Neural cell (in vitro differentiated cells): ENCODE results near the gene ACTRT2. TPM values are rescaled to one million over a fixed set of nuclear protein-coding genes. Genes with fewer than 3 reads are reported as not detected.

ENCODE experiments used
- H2AFZ ChIP-seq: fragments of 200-600, 300-800 bp; sonication (generic), shearing (Covaris generic); 2 replicates; pipeline ENCODE4 v1.6.0; 2014; ENCODE audit warnings: low read depth, mild to moderate bottlenecking, antibody characterized with exemption, low read length, moderate library complexity
- H3F3A ChIP-seq: fragments of 200-600 bp; shearing (Covaris generic); 2 replicates; pipeline ENCODE4 v1.6.1; 2016; ENCODE audit warnings: mild to moderate bottlenecking, moderate library complexity, mixed read lengths, antibody characterized with exemption, low read length; ENCODE audit not compliant: insufficient read depth, poor library complexity, severe bottlenecking
- H3K27ac ChIP-seq: fragments of 200-600, 300-800 bp; sonication (generic), shearing (Covaris generic); 2 replicates; pipeline ENCODE4 v1.5.1; 2014; ENCODE audit warnings: mild to moderate bottlenecking, low read length, moderate library complexity
- H3K27me3 ChIP-seq: fragments of 300-800, 200-600 bp; sonication (generic), shearing (Covaris generic); 2 replicates; pipeline ENCODE4 v1.6.0; 2014; ENCODE audit warnings: mild to moderate bottlenecking, low read depth, low read length, moderate library complexity; ENCODE audit not compliant: insufficient read depth
- H3K36me3 ChIP-seq: fragments of 300-800, 200-600 bp; sonication (generic), shearing (Covaris generic); 2 replicates; pipeline ENCODE4 v1.5.1; 2014; ENCODE audit warnings: mild to moderate bottlenecking, antibody characterized with exemption, low read length, moderate library complexity; ENCODE audit not compliant: insufficient read depth
- H3K4me2 ChIP-seq: fragments of 300-800, 200-600 bp; sonication (generic), shearing (Covaris generic); 2 replicates; pipeline ENCODE4 v1.6.0; 2014; ENCODE audit warnings: mild to moderate bottlenecking, low read length
- H3K4me3 ChIP-seq: fragments of 300-800, 200-600 bp; sonication (generic), shearing (Covaris generic); 2 replicates; pipeline ENCODE4 v1.5.1; 2014; ENCODE audit warnings: mild to moderate bottlenecking, low read length, moderate library complexity
- H3K79me2 ChIP-seq: fragments of 200-600 bp; shearing (Covaris generic); replicated peaks from 2 replicates; pipeline ENCODE4 v1.6.0; 2014; ENCODE audit warnings: mild to moderate bottlenecking, low read length, moderate library complexity; ENCODE audit not compliant: insufficient read depth
- H3K9ac ChIP-seq: fragments of 300-800, 200-600 bp; sonication (generic), shearing (Covaris generic); 2 replicates; pipeline ENCODE4 v1.6.1; 2016; ENCODE audit warnings: mild to moderate bottlenecking, low read length, mixed read lengths
- H3K9me2 ChIP-seq: fragments of 200-600 bp; shearing (Covaris generic); 2 replicates; pipeline ENCODE4 v1.6.1; 2016; ENCODE audit warnings: mild to moderate bottlenecking, low read length, mixed read lengths; ENCODE audit not compliant: insufficient read depth
- H3K9me3 ChIP-seq: fragments of 200-600, 300-800 bp; sonication (generic), shearing (Covaris generic); 2 replicates; pipeline ENCODE4 v1.6.1; 2016; ENCODE audit warnings: mild to moderate bottlenecking, mixed run types, low read length, moderate library complexity, mixed read lengths
- H4K20me1 ChIP-seq: fragments of 200-600 bp; shearing (Covaris generic); 2 replicates; pipeline ENCODE4 v1.6.1; 2016; ENCODE audit warnings: mild to moderate bottlenecking, mixed run types; ENCODE audit not compliant: insufficient read depth
- CTCF ChIP-seq: fragments of 450-650 bp; IDR thresholded peaks from 2 replicates; pipeline ENCODE4 v1.5.1; 2014; ENCODE audit warnings: antibody characterized with exemption, mild to moderate bottlenecking, moderate library complexity; ENCODE audit not compliant: poor library complexity, severe bottlenecking
- EP300 ChIP-seq: fragments of 450-650 bp; conservative IDR thresholded peaks from 2 replicates; pipeline ENCODE4 v1.6.1; 2014; ENCODE audit warnings: antibody characterized with exemption, mild to moderate bottlenecking, moderate library complexity; ENCODE audit not compliant: poor library complexity, severe bottlenecking
- EZH2 ChIP-seq: fragments of 200-600, 300-800 bp; shearing (Covaris generic), sonication (generic); IDR thresholded peaks from 2 replicates; pipeline ENCODE4 v1.6.1; 2014; ENCODE audit warnings: antibody characterized with exemption, low read length, borderline replicate concordance, mild to moderate bottlenecking; ENCODE audit not compliant: insufficient read depth, poor library complexity, severe bottlenecking
- POLR2AphosphoS5 ChIP-seq: IDR thresholded peaks from 2 replicates; pipeline ENCODE4 v1.6.1; 2012
- RAD21 ChIP-seq: fragments of 450-650 bp; conservative IDR thresholded peaks from 2 replicates; pipeline ENCODE4 v1.6.1; 2014; ENCODE audit warnings: antibody characterized with exemption, mild to moderate bottlenecking, moderate library complexity
- REST ChIP-seq: IDR thresholded peaks from 2 replicates; pipeline ENCODE4 v1.6.1; 2012; ENCODE audit warnings: borderline replicate concordance
- SMC3 ChIP-seq: fragments of 450-650 bp; conservative IDR thresholded peaks from 2 replicates; pipeline ENCODE4 v1.6.1; 2014; ENCODE audit warnings: antibody characterized with exemption, mild to moderate bottlenecking, moderate library complexity; ENCODE audit not compliant: poor library complexity
- TAF1 ChIP-seq: IDR thresholded peaks from 2 replicates; pipeline ENCODE4 v1.6.1; 2012; ENCODE audit warnings: low read depth
- polyA plus RNA-seq: library from polyadenylated mRNA; depleted of rRNA; stranded (reverse); fragments of >200 nt; gene quantifications from 2 replicates; pipeline ENCODE4 v1.2.3, GENCODE V29; 2014

The ACTRT2 gene
- polyA plus RNA-seq, 1 donor from 2014 or later: not detected

- Histone ChIP-seq H3K4me3 (no peak overlapping the region), H3K27ac (no peak overlapping the region), H4K20me1 (no peaks in the 10 kb centered on the region), H3K9me3 (no peaks in the 10 kb centered on the region), H3K79me2 (no peaks in the 10 kb centered on the region), H3K4me2 (no peak overlapping the region), H2AFZ (no peak overlapping the region), H3F3A (no peaks in the 10 kb centered on the region), H3K36me3 (no peaks in the 10 kb centered on the region), H3K9ac (no peak overlapping the region), H3K9me2 (no peaks in the 10 kb centered on the region), H3K27me3 (no peaks in the 10 kb centered on the region)
- TF ChIP-seq REST: no peak
- no peak for TF ChIP-seq EP300
- no peak for TF ChIP-seq CTCF
- no peak for TF ChIP-seq TAF1
- no peak for TF ChIP-seq RAD21
- TF ChIP-seq POLR2AphosphoS5: no peak
- no peak for TF ChIP-seq SMC3
- no peak for TF ChIP-seq EZH2
Measured at GRCh38 chr1:3022976-3023375, 1.7 kb downstream of the ACTRT2 start.

- H3K9me3 ChIP-seq: no peaks in the 10 kb centered on the region
- no peaks in the 10 kb centered on the region for H3F3A ChIP-seq
- TF ChIP-seq SMC3: no peak
- TF ChIP-seq EP300: no peak
- H3K27ac ChIP-seq: no peak overlapping the region
- no peaks in the 10 kb centered on the region for H3K36me3 ChIP-seq
- no peak overlapping the region for H3K9ac ChIP-seq
- H3K9me2 ChIP-seq: no peaks in the 10 kb centered on the region
- no peak overlapping the region for H3K4me3 ChIP-seq
- H3K79me2 ChIP-seq: no peaks in the 10 kb centered on the region
- H3K4me2 ChIP-seq: no peak overlapping the region
- H4K20me1 ChIP-seq: no peaks in the 10 kb centered on the region
- no peaks in the 10 kb centered on the region for H3K27me3 ChIP-seq
- no peak overlapping the region for H2AFZ ChIP-seq
Measured at GRCh38 chr1:3024019-3024418, 2.8 kb downstream of the ACTRT2 start.

DNA sequence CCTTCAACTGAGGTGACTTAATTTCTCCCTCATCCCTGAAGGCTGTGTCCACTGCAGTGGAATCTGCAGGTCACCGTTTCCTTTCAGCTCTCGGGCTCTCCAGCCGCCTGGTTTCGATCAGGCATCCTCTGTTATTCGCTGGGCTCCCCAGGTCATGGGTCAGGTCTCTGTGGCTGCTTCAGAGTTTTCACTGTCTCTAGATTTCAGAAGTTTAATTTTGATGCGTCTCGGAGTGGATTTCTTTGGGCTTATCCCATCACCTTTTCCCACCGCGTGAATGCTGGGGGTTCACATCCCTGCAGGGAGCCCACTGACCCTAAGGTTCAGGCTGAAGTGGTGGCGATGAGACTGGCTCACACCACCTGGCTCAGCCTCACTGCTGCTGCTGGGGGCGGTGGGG lies 3.3 kb downstream of the ACTRT2 start:
- Histone ChIP-seq H3K4me2 (no peak overlapping the region), H3K9me2 (no peaks in the 10 kb centered on the region), H3K9ac (no peak overlapping the region), H3K4me3 (no peak overlapping the region), H4K20me1 (no peaks in the 10 kb centered on the region), H3K27me3 (no peaks in the 10 kb centered on the region), H3K27ac (no peak overlapping the region), H3F3A (no peaks in the 10 kb centered on the region), H3K79me2 (no peaks in the 10 kb centered on the region), H3K36me3 (no peaks in the 10 kb centered on the region), H3K9me3 (no peaks in the 10 kb centered on the region), H2AFZ (no peak overlapping the region)
- TF ChIP-seq REST (no peak), CTCF (no peak)
